Thyroid gland (tissue), 4 donors: ENCODE results near the gene FUT3. TPM values are rescaled to one million over a fixed set of nuclear protein-coding genes. Genes with fewer than 3 reads are reported as not detected.
"Not testable (repeated sequence)": the region's sequence is repeated elsewhere in the genome, so short reads cannot be mapped to it uniquely, and the experiment has no call there.

Source experiments
- DNase-seq, 2 donors: peaks; one replicate each; pipeline ENCODE4 v3.0.0-alpha.2; 2019
- H3K27ac ChIP-seq, 3 donors: fragments of 200-600 bp; sonication (generic); 1 replicate in 2 of 3; 2 replicates in 1 of 3; pipeline ENCODE4 v1.5.1; 2016 to 2019; ENCODE audit warnings: mild to moderate bottlenecking in 1 of 3, moderate library complexity in 1 of 3
- H3K27me3 ChIP-seq: fragments of 200-600 bp; sonication (generic); one replicate; pipeline ENCODE4 v1.5.1; 2019
- H3K36me3 ChIP-seq, 2 donors: fragments of 200-600 bp; sonication (generic); one replicate each; pipeline ENCODE4 v1.5.1; 2016 to 2019
- H3K4me1 ChIP-seq, 2 donors: fragments of 200-600 bp; sonication (generic); one replicate each; pipeline ENCODE4 v1.5.1; 2017 to 2019
- H3K4me3 ChIP-seq, 3 donors: fragments of 200-600 bp; sonication (generic); replicated peaks in 1 of 3; 1 replicate in 2 of 3; 2 replicates in 1 of 3; pipeline ENCODE4 v1.5.1; 2016; ENCODE audit warnings: mild to moderate bottlenecking in 1 of 3
- H3K9me3 ChIP-seq: fragments of 200-600 bp; sonication (generic); one replicate; pipeline ENCODE4 v1.5.1; 2017
- CTCF ChIP-seq, 6 experiments: fragments of 200-600 bp in 3 of 6; fragments of 450-650 bp in 3 of 6; sonication (generic) in 3 of 6; IDR thresholded peaks; one replicate each; pipeline ENCODE4 v1.5.1; 2016 to 2019; ENCODE audit warnings: antibody characterized with exemption in 6 of 6, mild to moderate bottlenecking in 2 of 6, inconsistent platforms in 1 of 6, moderate library complexity in 1 of 6
- POLR2A ChIP-seq, 2 donors: fragments of 450-650 bp; IDR thresholded peaks; one replicate each; pipeline ENCODE4 v1.6.1; 2017; ENCODE audit warnings: antibody characterized with exemption in 2 of 2, mild to moderate bottlenecking in 2 of 2, moderate library complexity in 1 of 2
- WGBS, 2 donors: methylation state at CpG; one replicate each; pipeline ENCODE4 v1.1.5; 2017; 5-methylcytosine and 5-hydroxymethylcytosine counted together
- intact Hi-C: fragments of 100-400 bp; cut with DNase I; formaldehyde crosslinking; loops from one replicate; pipeline ENCODE4 v1.15.1; 2023
- total RNA-seq, 4 donors: library from RNA; depleted of rRNA; stranded (reverse); fragments of >200 nt; gene quantifications; one replicate each; pipeline ENCODE4 v1.2.3, GENCODE V29; 2016

Gene FUT3
- total RNA-seq, 4 donors from 2014 or later, result 0.13 TPM; not detected in 3

- intact Hi-C loops, result no loop called here
- Histone ChIP-seq H3K27me3 (no peaks in the 10 kb centered on the region), H3K27ac (no peak overlapping the region), H3K9me3 (no peaks in the 10 kb centered on the region), H3K4me1 (no peaks in the 10 kb centered on the region), H3K36me3 (no peaks in the 10 kb centered on the region), H3K4me3 (no peak overlapping the region)
- WGBS, 2 donors, result 84 to 85% methylated on average over 14 of the region's 14 CpGs
- DNase-seq, result no peak
- TF ChIP-seq POLR2A (IDR thresholded peaks at IDR 0.05) (no peak), CTCF (IDR thresholded peaks at IDR 0.05) (peak in 1 of 6 experiments; percentile 7)
Measured at GRCh38 chr19:5864725-5865486, 13.7 kb upstream of the FUT3 start.

GRCh38 chr19:5864013-5864720 lies 12.9 kb upstream of the FUT3 start:
- WGBS, 2 donors, result 80 to 91% methylated on average over 9 of the region's 9 CpGs
- no peak for DNase-seq
- TF ChIP-seq POLR2A (IDR thresholded peaks at IDR 0.05), result no peak
- TF ChIP-seq CTCF (IDR thresholded peaks at IDR 0.05), result no peak

GRCh38 chr19:5863030-5863665 lies 11.9 kb upstream of the FUT3 start:
- TF ChIP-seq CTCF (IDR thresholded peaks at IDR 0.05) (no peak), POLR2A (IDR thresholded peaks at IDR 0.05) (no peak)
- Histone ChIP-seq H3K4me1 (no peaks in the 10 kb centered on the region), H3K9me3 (no peaks in the 10 kb centered on the region), H3K36me3 (no peaks in the 10 kb centered on the region), H3K27ac (no peak overlapping the region), H3K27me3 (no peaks in the 10 kb centered on the region), H3K4me3 (no peak overlapping the region)
- DNase-seq, result no peak
- 77 to 83% methylated on average over 5 to 9 of the region's 11 CpGs for WGBS, 2 donors
- intact Hi-C loops, result no loop called here

More at GRCh38 chr19:5864013-5864720, 12.9 kb upstream of the FUT3 start:
- H3K36me3 ChIP-seq, result no peaks in the 10 kb centered on the region
- no peaks in the 10 kb centered on the region for H3K27me3 ChIP-seq
- intact Hi-C loops, result no loop called here
- no peaks in the 10 kb centered on the region for H3K4me1 ChIP-seq
- H3K27ac ChIP-seq, result no peak overlapping the region
- no peak overlapping the region for H3K4me3 ChIP-seq
- no peaks in the 10 kb centered on the region for H3K9me3 ChIP-seq

- TF ChIP-seq POLR2A (IDR thresholded peaks at IDR 0.05) (no peak), CTCF (IDR thresholded peaks at IDR 0.05) (no peak)
- no peaks in the 10 kb centered on the region for H3K9me3 ChIP-seq
- no peaks in the 10 kb centered on the region for H3K27me3 ChIP-seq
- H3K27ac ChIP-seq, result no peak overlapping the region
- no peak for DNase-seq
- intact Hi-C loops, result no loop called here
- no peaks in the 10 kb centered on the region for H3K4me1 ChIP-seq
- WGBS, 2 donors, result 84 to 89% methylated on average over 18 of the region's 18 CpGs
- no peak overlapping the region for H3K4me3 ChIP-seq
- no peaks in the 10 kb centered on the region for H3K36me3 ChIP-seq
Measured at GRCh38 chr19:5857203-5858081, 6.2 kb upstream of the FUT3 start.

- WGBS, 2 donors, result 86 to 89% methylated on average over 9 of the region's 9 CpGs
- DNase-seq, intact Hi-C loops, H3K36me3 ChIP-seq, H3K27me3 ChIP-seq, H3K9me3 ChIP-seq, H3K4me3 ChIP-seq, H3K27ac ChIP-seq: not testable (repeated sequence)
- H3K4me1 ChIP-seq, result peaks cover 0 to 12% of the 10 kb centered on the region in 2 donors
Measured at GRCh38 chr19:5855151-5855550, 3.9 kb upstream of the FUT3 start.

- H3K27ac ChIP-seq, H3K36me3 ChIP-seq, H3K4me3 ChIP-seq, intact Hi-C loops, H3K27me3 ChIP-seq, H3K9me3 ChIP-seq, DNase-seq: not testable (repeated sequence)
- peaks cover 0 to 13% of the 10 kb centered on the region in 2 donors for H3K4me1 ChIP-seq
- WGBS, 2 donors, result 85 to 88% methylated on average over 9 to 10 of the region's 10 CpGs
Measured at GRCh38 chr19:5854121-5854520, 2.9 kb upstream of the FUT3 start.
